ENCODE data around the gene RABAC1. TPM values are rescaled to one million over a fixed set of nuclear protein-coding genes. Genes with fewer than 3 reads are reported as not detected.
A peak's percentile ranks its signal among the peaks of the same experiment; 100 is the strongest.

RABAC1 gene
- total and polyA plus RNA-seq, 2 donors (not counting 3 experiments of a cell fraction or from before 2014, with no cell fraction given): 178 to 591 TPM

GRCh38 chr19:41906916-41907680 lies 52.0 kb downstream of the RABAC1 start:
- FAIRE-seq: no peak
- TF ChIP-seq POLR2A (IDR thresholded peaks at IDR 0.05; ENCODE audit: low read depth, low read length) (no peak), POLR2AphosphoS5 (IDR thresholded peaks at IDR 0.05; ENCODE audit: insufficient read depth, low read depth, low read length) (no peak), GATA2 (IDR thresholded peaks at IDR 0.05; ENCODE audit: insufficient read depth, insufficient read length, low read depth, low read length) (no peak), MYC (IDR thresholded peaks at IDR 0.05; ENCODE audit: low read depth, low read length) (no peak), JUN (IDR thresholded peaks at IDR 0.05; ENCODE audit: borderline replicate concordance, insufficient read depth, insufficient read length, low read depth) (no peak), FOS (IDR thresholded peaks at IDR 0.05; ENCODE audit: borderline replicate concordance, insufficient read depth, low read length) (no peak), MAX (IDR thresholded peaks at IDR 0.05; ENCODE audit: insufficient read depth, insufficient read length) (no peak), EZH2 (IDR thresholded peaks at IDR 0.05; ENCODE audit: borderline replicate concordance, low read depth, low read length, severe bottlenecking) (no peak)
- TF ChIP-seq, protein P1, sequence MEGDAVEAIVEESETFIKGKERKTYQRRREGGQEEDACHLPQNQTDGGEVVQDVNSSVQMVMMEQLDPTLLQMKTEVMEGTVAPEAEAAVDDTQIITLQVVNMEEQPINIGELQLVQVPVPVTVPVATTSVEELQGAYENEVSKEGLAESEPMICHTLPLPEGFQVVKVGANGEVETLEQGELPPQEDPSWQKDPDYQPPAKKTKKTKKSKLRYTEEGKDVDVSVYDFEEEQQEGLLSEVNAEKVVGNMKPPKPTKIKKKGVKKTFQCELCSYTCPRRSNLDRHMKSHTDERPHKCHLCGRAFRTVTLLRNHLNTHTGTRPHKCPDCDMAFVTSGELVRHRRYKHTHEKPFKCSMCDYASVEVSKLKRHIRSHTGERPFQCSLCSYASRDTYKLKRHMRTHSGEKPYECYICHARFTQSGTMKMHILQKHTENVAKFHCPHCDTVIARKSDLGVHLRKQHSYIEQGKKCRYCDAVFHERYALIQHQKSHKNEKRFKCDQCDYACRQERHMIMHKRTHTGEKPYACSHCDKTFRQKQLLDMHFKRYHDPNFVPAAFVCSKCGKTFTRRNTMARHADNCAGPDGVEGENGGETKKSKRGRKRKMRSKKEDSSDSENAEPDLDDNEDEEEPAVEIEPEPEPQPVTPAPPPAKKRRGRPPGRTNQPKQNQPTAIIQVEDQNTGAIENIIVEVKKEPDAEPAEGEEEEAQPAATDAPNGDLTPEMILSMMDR (IDR thresholded peaks at IDR 0.05; ENCODE audit: extremely low read depth in 1 of 2, insufficient read depth in 1 of 2, low read depth in 1 of 2, low read length in 2 of 2): no peak
- Histone ChIP-seq H3K27ac (ENCODE audit: insufficient read depth, low read depth, low read length) (no peak overlapping the region), H3K79me2 (ENCODE audit: control insufficient read depth, insufficient read depth, low read length) (no peaks in the 10 kb centered on the region), H3K9ac (replicated peaks; ENCODE audit: extremely low read depth, insufficient read depth, low read length) (no peak overlapping the region), H4K20me1 (replicated peaks; ENCODE audit: control insufficient read depth, extremely low read depth, insufficient read depth, low read length) (no peaks in the 10 kb centered on the region), H3K27me3 (ENCODE audit: control insufficient read depth in 2 of 2, insufficient read depth in 2 of 2, low read length in 2 of 2) (peaks cover 14 to 16% of the 10 kb centered on the region in 2 experiments), H3K9me1 (replicated peaks; ENCODE audit: control insufficient read depth, extremely low read depth, insufficient read depth, low read length) (no peaks in the 10 kb centered on the region), H2AFZ (ENCODE audit: low read depth, low read length) (no peak overlapping the region), H3K36me3 (ENCODE audit: control insufficient read depth in 2 of 2, extremely low read depth in 1 of 2, insufficient read depth in 2 of 2, low read length in 2 of 2) (peaks cover 6 to 45% of the 10 kb centered on the region in 2 experiments), H3K9me3 (replicated peaks; ENCODE audit: control insufficient read depth, insufficient read depth, low read length) (no peaks in the 10 kb centered on the region), H3K4me3 (replicated peaks in 1 of 3; ENCODE audit: insufficient read depth in 1 of 3, low read depth in 1 of 3, low read length in 3 of 3) (no peak overlapping the region), H3K4me2 (ENCODE audit: insufficient read depth, low read length) (no peak overlapping the region), H3K4me1 (ENCODE audit: control insufficient read depth, extremely low read depth, insufficient read depth, low read length) (no peaks in the 10 kb centered on the region)
- no peak for DNase-seq (ENCODE audit: low read depth, low spot score)
- POLR2A ChIA-PET: interaction anchor here (0.6 kb wide), 1 partner anchor 32 kb away, joined by 3 read pairs; no protein-coding TSS in a partner anchor
- CTCF ChIA-PET: no interaction called here
- intact Hi-C loops (cut with micrococcal nuclease) (no loop called here), dilution Hi-C loops (cut with MboI; ENCODE audit: extremely low pct_ligation_motif_present, low sequenced_read_pairs) (no loop called here)
- TSS peak; percentile 62 for BruUV-seq (replicated peaks)

Other genes with a start within 250 kb of the RABAC1 start
- not detected in 2 replicates for gene CEACAM6, start 203.8 kb downstream of the RABAC1 start, total RNA-seq
- not detected in 2 replicates for gene CEACAM6, start 203.8 kb downstream of the RABAC1 start, polyA plus RNA-seq
- not detected in 2 replicates for gene CEACAM3, start 162.7 kb downstream of the RABAC1 start, total RNA-seq
- not detected in 2 replicates for gene CEACAM3, start 162.7 kb downstream of the RABAC1 start, polyA plus RNA-seq
- not detected in 2 replicates for gene LYPD4, start 114.6 kb downstream of the RABAC1 start, total RNA-seq
- not detected in 2 replicates for gene LYPD4, start 114.6 kb downstream of the RABAC1 start, polyA plus RNA-seq
- gene DMRTC2, start 114.3 kb downstream of the RABAC1 start, total RNA-seq: not detected in 2 replicates
- not detected in 2 replicates for gene DMRTC2, start 114.3 kb downstream of the RABAC1 start, polyA plus RNA-seq
- gene RPS19, start 99.1 kb downstream of the RABAC1 start, total RNA-seq: 2,195 and 2,234 TPM in 2 replicates
- 4,353 and 5,883 TPM in 2 replicates for gene RPS19, start 99.1 kb downstream of the RABAC1 start, polyA plus RNA-seq
- 0.35 TPM in 1 of 2 replicates, not detected in the other for gene CD79A, start 82.0 kb downstream of the RABAC1 start, total RNA-seq
- 0.32 TPM in 2 replicates for gene CD79A, start 82.0 kb downstream of the RABAC1 start, polyA plus RNA-seq
- gene ARHGEF1, start 76.1 kb downstream of the RABAC1 start, total RNA-seq: 119 and 123 TPM in 2 replicates
- 60.6 and 65.4 TPM in 2 replicates for gene ARHGEF1, start 76.1 kb downstream of the RABAC1 start, polyA plus RNA-seq
- gene ERFL, start 30.9 kb downstream of the RABAC1 start, total RNA-seq: not detected in 2 replicates
- not detected in 2 replicates for gene ERFL, start 30.9 kb downstream of the RABAC1 start, polyA plus RNA-seq
- 0.40 TPM in 1 of 2 replicates, not detected in the other for gene ATP1A3, start 34.9 kb upstream of the RABAC1 start, total RNA-seq
- 0.03 TPM in 1 of 2 replicates, not detected in the other for gene ATP1A3, start 34.9 kb upstream of the RABAC1 start, polyA plus RNA-seq
- gene GRIK5, start 110.9 kb upstream of the RABAC1 start, total RNA-seq: 0.53 and 2.2 TPM in 2 replicates
- 0.80 and 1.0 TPM in 2 replicates for gene GRIK5, start 110.9 kb upstream of the RABAC1 start, polyA plus RNA-seq
- gene ZNF574, start 116.8 kb upstream of the RABAC1 start, total RNA-seq: 14.0 and 15.3 TPM in 2 replicates
- gene ZNF574, start 116.8 kb upstream of the RABAC1 start, polyA plus RNA-seq: 13.6 and 20.3 TPM in 2 replicates
- gene POU2F2, start 173.1 kb upstream of the RABAC1 start, total RNA-seq: 3.2 and 4.0 TPM in 2 replicates
- gene POU2F2, start 173.1 kb upstream of the RABAC1 start, polyA plus RNA-seq: 3.7 and 4.1 TPM in 2 replicates

All from endothelial cell of umbilical vein (primary cell).